Activated CD8-positive, alpha-beta memory T cell treated with anti-CD3 and anti-CD28 coated beads, Interleukin-2, amount 50 U/mL, for 1 hour (primary cell): ENCODE data around the gene EXPH5.
"Not testable (repeated sequence)": the region's sequence is repeated elsewhere in the genome, so short reads cannot be mapped to it uniquely, and the experiment has no call there.

Source experiments
- DNase-seq: peaks from one replicate; pipeline ENCODE4 v3.0.0-alpha.2; 2020; ENCODE audit errors: extremely low read depth

The EXPH5 gene, protein sequence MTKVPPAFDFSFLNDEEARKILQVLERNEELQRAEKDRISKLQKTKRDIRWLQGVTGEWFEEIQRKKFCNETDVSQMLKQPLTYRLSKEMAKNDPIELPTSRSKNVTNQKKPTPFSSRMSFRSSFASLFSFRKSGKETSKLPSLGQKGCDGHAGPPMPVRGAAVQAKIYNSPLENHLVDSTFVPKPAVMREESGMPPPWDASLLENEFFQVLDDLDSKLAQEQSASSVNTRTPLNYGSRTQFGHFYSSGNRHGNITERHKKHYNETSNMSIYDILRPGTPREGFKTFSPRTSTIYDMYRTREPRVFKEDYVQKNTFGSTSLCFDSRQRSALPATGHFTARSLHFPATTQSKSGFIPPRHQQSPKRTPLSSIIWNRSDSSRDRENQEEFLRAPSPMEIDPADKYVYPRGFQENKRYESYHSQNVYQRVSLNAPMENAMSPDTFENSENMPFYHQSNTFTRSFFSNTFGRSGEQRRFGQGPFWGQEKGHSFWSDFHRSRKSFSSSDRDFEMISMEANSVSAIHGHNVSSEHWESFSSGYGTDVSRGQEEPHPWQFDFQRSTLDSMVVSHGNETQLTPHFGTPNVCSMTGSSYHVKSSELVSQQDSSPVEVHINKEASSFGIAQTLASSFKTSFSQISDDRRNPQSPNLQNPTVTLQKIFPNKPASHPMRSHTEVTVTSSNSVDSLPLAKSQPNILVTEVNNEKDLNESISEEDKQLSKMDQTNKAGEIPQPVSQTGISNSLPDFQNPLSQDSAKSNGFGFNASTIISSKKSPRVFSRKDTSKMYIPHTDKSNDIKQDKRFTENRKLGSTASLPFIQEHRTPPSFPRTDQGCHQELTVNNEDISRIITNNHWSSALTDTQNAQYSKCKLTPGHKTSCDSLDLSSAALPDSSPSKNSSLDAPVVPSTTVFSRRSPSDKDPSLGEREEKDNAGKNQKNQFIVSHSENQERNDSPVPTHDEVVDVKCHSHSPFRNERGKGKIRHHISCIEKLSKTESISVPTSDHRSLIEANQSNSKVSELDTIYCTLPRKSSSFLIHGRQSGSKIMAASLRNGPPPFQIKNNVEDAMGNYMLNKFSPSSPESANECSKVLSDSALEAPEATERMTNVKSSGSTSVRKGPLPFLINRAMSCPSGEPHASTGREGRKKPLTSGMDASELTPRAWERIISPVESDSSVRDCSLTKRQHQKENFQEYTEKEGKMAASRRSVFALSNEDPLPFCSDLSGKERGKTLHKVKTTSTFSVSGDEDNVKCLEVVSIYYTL (N-terminal part only)

GRCh38 chr11:108593214-108593922 lies at the start of gene EXPH5:
TSS of gene EXPH5 (minus strand) at chr11:108593768. CDS start at chr11:108593536, 232 bp downstream.
- DNase-seq = peak; percentile 65

DNA sequence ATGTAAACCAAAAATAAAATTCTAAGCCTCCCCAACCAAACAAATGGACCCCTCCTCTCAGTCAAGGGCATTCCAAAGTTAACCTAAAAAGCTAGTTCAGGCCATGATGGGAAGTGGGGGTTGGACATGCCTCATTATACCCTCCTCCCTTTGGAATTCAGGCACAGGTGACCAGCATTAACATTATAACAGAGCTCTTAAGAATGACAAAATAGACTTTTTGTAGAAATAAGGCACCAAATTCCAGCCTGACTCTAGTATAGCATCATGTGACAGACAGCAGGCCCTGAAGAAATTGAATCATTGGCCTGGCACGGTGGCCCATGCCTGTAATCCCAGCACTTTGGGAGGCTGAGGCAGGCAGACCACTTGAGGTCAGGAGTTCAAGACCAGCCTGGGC lies 48.2 kb upstream of the EXPH5 start:
- DNase-seq = not testable (repeated sequence)

- no peak for DNase-seq
Observed at GRCh38 chr11:108639146-108639545, 45.6 kb upstream of the EXPH5 start.

GRCh38 chr11:108636222-108636621 lies 42.7 kb upstream of the EXPH5 start:
- DNase-seq = no peak

- DNase-seq = no peak
Observed at GRCh38 chr11:108635106-108635505, 41.5 kb upstream of the EXPH5 start.

GRCh38 chr11:108632041-108632704 lies 38.6 kb upstream of the EXPH5 start:
- DNase-seq = no peak

DNA sequence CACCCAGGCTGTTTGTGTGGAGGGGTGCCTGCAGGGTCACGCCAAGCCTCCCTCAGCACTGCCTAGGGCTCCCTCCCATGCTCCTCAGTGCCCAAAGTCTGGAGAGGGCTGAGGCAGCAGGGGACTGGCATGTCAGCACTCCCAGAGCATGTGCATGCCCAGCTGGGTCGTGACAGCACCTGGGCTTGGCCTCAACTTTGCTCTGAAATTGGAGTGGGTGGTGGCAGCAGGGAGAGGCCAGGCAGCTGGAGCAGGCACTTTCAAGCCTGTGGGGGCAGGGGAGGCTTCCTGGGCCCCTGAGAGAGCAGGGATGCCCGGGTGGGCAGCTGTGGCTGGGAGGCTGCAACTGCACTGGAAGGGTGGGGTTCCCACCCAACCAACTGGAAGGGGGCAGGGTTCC lies 35.7 kb upstream of the EXPH5 start:
- no peak for DNase-seq

- no peak for DNase-seq
Observed at GRCh38 chr11:108628812-108629211, 35.2 kb upstream of the EXPH5 start.

DNA sequence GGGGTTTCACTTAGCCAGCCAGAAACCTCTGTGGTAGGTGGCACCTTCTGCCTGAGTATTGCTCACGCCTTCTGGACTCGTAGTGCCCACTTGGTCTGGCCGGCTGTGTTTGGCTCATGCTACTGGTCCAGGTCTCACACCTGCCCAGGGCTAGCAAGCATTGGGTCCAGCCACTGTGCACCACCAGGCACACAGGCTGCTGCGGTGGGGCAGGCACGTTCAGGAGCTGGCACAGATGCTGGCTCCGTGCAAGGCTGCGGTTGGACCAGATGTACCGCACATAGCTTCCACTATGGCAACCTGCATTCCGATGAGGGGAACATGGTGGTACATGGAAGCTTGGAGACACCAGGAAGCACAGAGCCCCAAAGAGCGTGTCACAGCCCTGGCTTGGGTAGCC lies 34.8 kb upstream of the EXPH5 start:
- no peak for DNase-seq

GRCh38 chr11:108624196-108624925 lies 30.8 kb upstream of the EXPH5 start:
- no peak for DNase-seq

GRCh38 chr11:108622341-108622740 lies 28.8 kb upstream of the EXPH5 start:
- DNase-seq = no peak

- no peak for DNase-seq
Observed at GRCh38 chr11:108620958-108621772, 27.6 kb upstream of the EXPH5 start.

DNA sequence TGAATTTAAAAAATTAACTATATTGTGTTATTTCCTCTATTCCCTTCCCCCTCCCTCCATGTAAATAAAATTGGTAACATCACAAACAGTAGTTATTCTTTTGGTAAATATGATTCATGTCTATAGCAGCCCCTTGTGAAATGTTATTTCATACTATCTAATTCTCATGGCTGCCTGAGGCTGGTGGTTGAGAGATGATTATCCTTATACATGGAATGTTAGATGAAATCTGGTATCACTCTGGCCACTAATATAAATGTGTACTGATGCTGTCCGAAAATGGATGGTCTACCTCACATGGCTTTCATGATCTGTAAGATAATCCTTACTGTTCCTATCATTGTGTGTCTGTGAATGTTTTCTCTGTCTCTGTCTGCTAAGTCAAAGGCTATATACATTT lies 25.0 kb upstream of the EXPH5 start:
- no peak for DNase-seq

- no peak for DNase-seq
Observed at GRCh38 chr11:108617055-108617454, 23.5 kb upstream of the EXPH5 start.

- DNase-seq = no peak
Observed at GRCh38 chr11:108616549-108616948, 23.0 kb upstream of the EXPH5 start.

GRCh38 chr11:108614086-108614485 lies 20.5 kb upstream of the EXPH5 start:
- no peak for DNase-seq

DNA sequence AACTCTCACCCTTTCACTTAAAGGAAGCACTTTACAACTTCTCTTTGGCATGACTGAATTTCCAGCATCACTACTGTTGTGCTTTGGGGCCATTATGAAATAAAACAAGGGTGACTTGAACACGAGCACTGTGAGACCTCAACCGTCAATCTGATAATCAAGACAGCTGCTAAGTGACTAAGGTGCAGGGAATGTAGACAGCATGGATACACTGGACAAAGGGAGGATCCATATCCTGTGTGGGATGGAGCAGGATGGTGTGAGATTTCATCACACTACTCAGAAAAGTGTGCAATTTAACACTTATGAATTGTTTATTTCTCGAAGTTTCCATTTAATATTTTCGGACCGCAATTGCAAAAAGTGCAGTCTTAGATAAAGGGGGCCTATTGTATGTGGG lies 16.1 kb upstream of the EXPH5 start:
- DNase-seq = no peak

DNA sequence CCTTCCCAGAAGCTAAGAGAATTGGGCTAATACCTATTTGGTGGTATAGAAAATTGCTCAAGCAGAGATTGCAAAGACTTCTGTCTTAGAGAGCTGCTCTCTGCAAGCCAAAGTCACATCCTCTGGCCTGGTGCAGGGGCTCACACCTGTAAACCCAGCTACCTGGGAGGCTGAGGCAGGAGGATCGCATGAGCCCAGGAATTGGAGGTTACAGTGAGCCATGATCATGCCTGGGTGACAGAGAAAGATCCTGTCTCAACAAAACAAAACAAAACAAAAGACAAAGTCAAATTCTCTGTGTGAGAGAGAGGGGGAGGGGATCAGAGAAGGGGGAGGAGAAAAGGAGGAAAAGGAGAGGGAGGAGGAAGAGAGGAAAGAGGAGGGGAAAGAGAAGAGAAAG lies 15.0 kb upstream of the EXPH5 start:
- no peak for DNase-seq

DNA sequence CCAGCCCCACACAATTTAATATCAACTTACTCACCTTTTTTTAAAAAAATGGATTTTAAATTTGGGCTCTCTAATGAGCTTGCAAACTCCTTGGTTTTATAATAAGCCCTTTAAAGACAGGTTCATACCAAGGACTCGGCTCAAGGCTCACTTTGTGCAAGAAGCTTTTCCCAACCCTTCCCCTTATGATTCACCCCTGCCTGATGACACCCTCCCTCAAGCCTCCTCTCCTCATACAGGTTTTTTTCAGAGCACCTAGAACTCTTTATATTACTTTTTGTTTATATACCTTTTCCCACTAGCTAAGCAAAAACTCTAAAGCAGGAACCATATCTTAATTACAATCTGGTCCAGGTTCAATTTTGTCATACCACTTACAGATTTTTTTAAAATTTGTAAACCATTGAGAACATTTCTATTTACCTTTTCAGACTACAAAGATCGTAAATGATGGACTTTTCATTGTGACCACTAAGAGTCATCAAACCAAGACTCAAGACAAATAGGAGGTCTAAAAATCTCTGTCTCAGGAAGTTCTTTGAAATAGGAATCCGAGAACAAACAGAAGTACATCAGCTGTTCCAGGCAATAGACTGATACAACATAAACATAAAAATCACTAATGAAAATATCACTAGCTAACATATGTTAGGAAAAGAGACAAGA lies 13.1 kb upstream of the EXPH5 start:
- no peak for DNase-seq
